Right cardiac atrium (tissue), 5 donors: ENCODE data around the gene DNAH2. TPM values are rescaled to one million over a fixed set of nuclear protein-coding genes. Genes with fewer than 3 reads are reported as not detected.

Experiments used
- ATAC-seq, 2 donors: fragments of 200-7000 bp; cut with Tn5 transposase; one replicate each; pipeline versions ENCODE4 v1.8.0 to v1.9.1; 2020; ENCODE audit warnings: moderate library complexity in 2 of 2, mild to moderate bottlenecking in 1 of 2
- DNase-seq, 3 donors: peaks; one replicate each; pipeline ENCODE4 v3.0.0-alpha.2; 2020
- H3K27ac ChIP-seq: one replicate; pipeline ENCODE4 v1.5.1; 2013; ENCODE audit warnings: mild to moderate bottlenecking, low read length, control low read depth, moderate library complexity
- H3K27me3 ChIP-seq: one replicate; pipeline ENCODE4 v1.6.1; 2013; ENCODE audit not compliant: control insufficient read depth, insufficient read depth
- H3K4me1 ChIP-seq: one replicate; pipeline ENCODE4 v1.6.1; 2013; ENCODE audit warnings: low read length; ENCODE audit not compliant: control insufficient read depth, insufficient read depth
- H3K4me3 ChIP-seq: one replicate; pipeline ENCODE4 v1.5.1; 2013; ENCODE audit warnings: low read length, control low read depth
- H3K9me3 ChIP-seq: one replicate; pipeline ENCODE4 v1.6.1; 2013; ENCODE audit warnings: low read length; ENCODE audit not compliant: control insufficient read depth
- whole genome bisulfite sequencing: extraction: QIAGEN DNeasy Blood & Tissue Kit; methylation state at CpG from one replicate; pipeline ENCODE4 v1.1.7; 2013; 5-methylcytosine and 5-hydroxymethylcytosine counted together
- intact Hi-C, 4 donors: fragments of 100-400 bp; cut with DNase I; formaldehyde crosslinking; loops; one replicate each; pipeline versions ENCODE4 v1.11.0 to v1.14.0; 2022 to 2023
- polyA plus RNA-seq: library from polyadenylated mRNA; stranded (reverse); fragments of 200-250 nt; gene quantifications from one replicate; pipeline ENCODE4 v1.2.3, GENCODE V29; 2013
- total RNA-seq, 4 donors: library from RNA; stranded (reverse); fragmentation: NEBNext Ultra II Directional; extraction: Animal tissue kit (Norgen Biotek cat#: 25700); gene quantifications; one replicate each; pipeline ENCODE4 v1.2.1, GENCODE V29; 2021
- donor health status: healthy with polysubstance abuse.
- donor health status: DM: no; HTN: yes; CAD: no.
- donor health status: DM: no; HTN: no; CAD: no.
- donor health status: DM: no; HTN: yes; CAD: no; lungs with severe emphysema.
- donor health status: DM: yes; HTN: yes; CAD: no.

Gene DNAH2
- total and polyA plus RNA-seq, 5 donors: 0.03 to 0.22 (median 0.09) TPM; not detected in 1

- intact Hi-C loops: no loop called here
- DNase-seq: no peak
- WGBS: 93% methylated on average over 14 of the region's 14 CpGs
- no peaks in the 10 kb centered on the region for H3K4me1 ChIP-seq
- H3K4me3 ChIP-seq: no peak overlapping the region
- no peak for ATAC-seq
- no peaks in the 10 kb centered on the region for H3K9me3 ChIP-seq
- no peaks in the 10 kb centered on the region for H3K27me3 ChIP-seq
- H3K27ac ChIP-seq: no peak overlapping the region
Measured at GRCh38 chr17:7756968-7757367, 39.4 kb downstream of the DNAH2 start.

DNA sequence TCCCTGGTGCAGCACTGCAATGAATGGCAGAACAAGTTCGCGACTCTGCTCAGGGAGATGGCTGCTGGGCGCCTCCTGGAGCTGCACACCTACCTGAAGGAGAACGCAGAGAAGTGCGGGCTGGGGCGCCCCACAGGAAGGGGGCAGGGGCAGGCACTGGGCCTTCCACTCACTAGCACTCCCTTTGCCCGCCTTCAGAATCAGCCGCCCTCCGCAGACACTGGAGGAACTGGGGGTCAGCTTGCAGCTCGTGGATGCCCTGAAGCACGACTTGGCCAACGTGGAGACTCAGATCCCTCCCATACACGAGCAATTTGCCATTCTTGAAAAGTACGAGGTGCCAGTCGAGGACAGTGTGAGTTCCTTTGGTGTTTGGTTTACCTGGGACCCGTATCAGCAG is 46.4 kb downstream of the DNAH2 start:
- Histone ChIP-seq H3K27me3 (no peaks in the 10 kb centered on the region), H3K4me1 (no peaks in the 10 kb centered on the region), H3K9me3 (no peaks in the 10 kb centered on the region), H3K4me3 (no peak overlapping the region), H3K27ac (no peak overlapping the region)
- 85% methylated on average over 16 of the region's 16 CpGs for WGBS
- DNase-seq (no peak), ATAC-seq (no peak)
- intact Hi-C loops: no loop called here

DNA sequence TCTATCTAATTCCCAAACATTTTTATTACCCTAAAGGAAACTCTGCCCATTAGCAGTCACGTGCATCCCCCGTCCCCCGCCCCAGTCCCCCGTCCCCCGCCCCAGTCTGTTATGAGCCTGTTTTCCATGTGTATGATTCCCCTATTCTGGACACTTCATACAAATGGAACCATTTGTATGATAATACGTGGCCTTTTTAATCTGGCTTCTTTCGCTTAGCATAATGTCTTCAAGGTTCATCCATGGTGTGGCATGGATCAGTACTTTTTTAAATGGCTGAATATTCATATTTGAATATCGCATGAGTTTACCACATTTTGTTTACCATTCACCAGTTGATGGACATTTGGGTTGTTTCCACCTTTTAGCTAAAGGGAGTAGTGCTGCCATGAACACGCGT is 49.5 kb downstream of the DNAH2 start:
- Histone ChIP-seq H3K27ac (no peak overlapping the region), H3K4me3 (no peak overlapping the region), H3K27me3 (no peaks in the 10 kb centered on the region), H3K9me3 (no peaks in the 10 kb centered on the region), H3K4me1 (no peaks in the 10 kb centered on the region)
- DNase-seq (no peak), ATAC-seq (no peak)
- intact Hi-C loops: no loop called here
- 85% methylated on average over 10 of the region's 10 CpGs for WGBS

- intact Hi-C loops: no loop called here
- H3K4me1 ChIP-seq: no peaks in the 10 kb centered on the region
- no peak overlapping the region for H3K27ac ChIP-seq
- ATAC-seq: no peak
- no peak for DNase-seq
- no peaks in the 10 kb centered on the region for H3K9me3 ChIP-seq
- H3K27me3 ChIP-seq: no peaks in the 10 kb centered on the region
- H3K4me3 ChIP-seq: no peak overlapping the region
- 51% methylated on average over 17 of the region's 17 CpGs for WGBS
Measured at GRCh38 chr17:7767405-7768021, 50.0 kb downstream of the DNAH2 start.

GRCh38 chr17:7769854-7770253 is 52.3 kb downstream of the DNAH2 start:
- WGBS: 85% methylated on average over 4 of the region's 4 CpGs
- no peaks in the 10 kb centered on the region for H3K9me3 ChIP-seq
- intact Hi-C loops: no loop called here
- no peak for DNase-seq
- ATAC-seq: no peak
- H3K27ac ChIP-seq: no peak overlapping the region
- no peak overlapping the region for H3K4me3 ChIP-seq
- H3K27me3 ChIP-seq: no peaks in the 10 kb centered on the region
- no peaks in the 10 kb centered on the region for H3K4me1 ChIP-seq

DNA sequence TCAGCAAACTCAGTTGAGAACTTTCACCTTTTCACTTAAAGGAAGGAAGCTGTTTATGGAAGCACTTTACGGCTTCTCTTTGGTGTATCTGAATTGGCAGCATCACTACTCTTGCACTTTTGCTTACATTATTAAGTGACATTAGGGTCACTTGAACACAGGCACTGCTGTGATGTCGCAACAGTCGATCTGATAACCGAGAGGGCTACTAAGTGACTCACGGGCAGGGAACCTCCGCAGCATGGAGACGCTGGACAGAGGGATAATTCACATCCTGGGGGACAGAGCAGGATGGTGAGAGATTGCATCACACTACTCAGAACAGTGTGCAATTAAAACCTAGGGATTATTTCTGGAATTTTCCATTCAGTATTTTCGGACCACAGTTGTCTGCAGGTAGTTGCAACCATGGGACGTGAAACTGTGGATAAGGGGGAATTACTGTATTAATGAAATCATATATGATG is 56.5 kb downstream of the DNAH2 start:
- Histone ChIP-seq H3K4me3 (no peak overlapping the region), H3K27me3 (no peaks in the 10 kb centered on the region), H3K4me1 (no peaks in the 10 kb centered on the region), H3K9me3 (no peaks in the 10 kb centered on the region), H3K27ac (no peak overlapping the region)
- intact Hi-C loops: no loop called here
- ATAC-seq (no peak), DNase-seq (no peak)
- WGBS: 59% methylated on average over 9 of the region's 9 CpGs

GRCh38 chr17:7775051-7775450 is 57.5 kb downstream of the DNAH2 start:
- WGBS: 80% methylated on average over 7 of the region's 7 CpGs
- no peaks in the 10 kb centered on the region for H3K27me3 ChIP-seq
- H3K4me3 ChIP-seq: no peak overlapping the region
- ATAC-seq (no peak), DNase-seq (no peak)
- H3K4me1 ChIP-seq: no peaks in the 10 kb centered on the region
- H3K9me3 ChIP-seq: no peaks in the 10 kb centered on the region
- intact Hi-C loops: no loop called here
- H3K27ac ChIP-seq: no peak overlapping the region

- 86% methylated on average over 7 of the region's 7 CpGs for WGBS
- DNase-seq (no peak), ATAC-seq (no peak)
- Histone ChIP-seq H3K27ac (no peak overlapping the region), H3K27me3 (no peaks in the 10 kb centered on the region), H3K4me3 (no peak overlapping the region), H3K9me3 (no peaks in the 10 kb centered on the region), H3K4me1 (no peaks in the 10 kb centered on the region)
- intact Hi-C loops: no loop called here
Measured at GRCh38 chr17:7777017-7777416, 59.5 kb downstream of the DNAH2 start.

DNA sequence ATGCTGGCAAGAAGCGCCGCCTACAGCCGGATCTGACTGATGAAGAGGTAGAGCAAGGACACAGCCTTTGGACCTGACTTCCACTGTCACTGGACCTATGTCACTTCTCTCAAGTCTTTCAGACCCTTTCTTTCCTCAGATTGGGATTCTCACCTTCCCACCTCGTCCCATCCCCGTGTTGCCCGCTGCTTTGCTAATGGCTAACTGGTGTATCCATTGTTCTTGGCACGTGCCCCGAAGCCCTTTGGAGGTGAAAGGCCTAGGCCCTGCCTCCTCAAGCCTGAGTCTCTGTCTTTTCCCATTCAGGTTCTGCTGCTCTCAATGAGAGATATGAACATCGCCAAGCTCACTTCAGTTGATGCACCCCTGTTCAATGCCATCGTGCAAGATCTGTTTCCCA is 63.2 kb downstream of the DNAH2 start:
- no peak overlapping the region for H3K27ac ChIP-seq
- no peak overlapping the region for H3K4me3 ChIP-seq
- 93% methylated on average over 10 of the region's 10 CpGs for WGBS
- no peak for DNase-seq
- ATAC-seq: no peak
- intact Hi-C loops: no loop called here
- H3K27me3 ChIP-seq: no peaks in the 10 kb centered on the region
- no peaks in the 10 kb centered on the region for H3K4me1 ChIP-seq
- no peaks in the 10 kb centered on the region for H3K9me3 ChIP-seq

DNA sequence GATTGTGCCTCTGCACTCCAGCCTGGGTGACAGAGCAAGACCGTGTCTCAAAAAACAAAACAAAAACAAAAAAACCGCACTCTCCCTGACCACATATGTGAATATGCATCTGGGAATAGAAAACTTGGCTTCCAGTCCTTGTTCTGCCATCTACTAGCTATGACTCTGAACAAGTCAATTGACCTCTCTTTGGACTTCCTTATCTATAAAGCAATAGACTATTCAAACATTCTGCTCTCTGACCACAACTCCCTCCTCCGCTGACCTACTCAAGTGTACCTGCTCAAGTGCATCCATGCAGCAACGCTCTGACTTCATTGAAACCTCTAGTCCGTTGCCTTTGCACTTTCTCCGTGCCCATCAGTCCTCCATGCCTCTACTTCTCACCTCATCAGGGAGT is 63.9 kb downstream of the DNAH2 start:
- Histone ChIP-seq H3K27me3 (no peaks in the 10 kb centered on the region), H3K9me3 (no peaks in the 10 kb centered on the region), H3K4me3 (no peak overlapping the region), H3K27ac (no peak overlapping the region), H3K4me1 (no peaks in the 10 kb centered on the region)
- 72% methylated on average over 6 of the region's 6 CpGs for WGBS
- intact Hi-C loops: no loop called here
- DNase-seq: no peak
- ATAC-seq: no peak

GRCh38 chr17:7782240-7782639 is 64.7 kb downstream of the DNAH2 start:
- Histone ChIP-seq H3K4me1 (no peaks in the 10 kb centered on the region), H3K4me3 (no peak overlapping the region), H3K27me3 (no peaks in the 10 kb centered on the region), H3K27ac (no peak overlapping the region), H3K9me3 (no peaks in the 10 kb centered on the region)
- DNase-seq (no peak), ATAC-seq (no peak)
- 63% methylated on average over 2 of the region's 2 CpGs for whole genome bisulfite sequencing
- intact Hi-C loops: no loop called here

GRCh38 chr17:7786866-7787265 is 69.3 kb downstream of the DNAH2 start:
- H3K4me1 ChIP-seq: no peaks in the 10 kb centered on the region
- DNase-seq (no peak), ATAC-seq (no peak)
- H3K27ac ChIP-seq: no peak overlapping the region
- H3K9me3 ChIP-seq: no peaks in the 10 kb centered on the region
- intact Hi-C loops: no loop called here
- H3K27me3 ChIP-seq: no peaks in the 10 kb centered on the region
- no peak overlapping the region for H3K4me3 ChIP-seq
- WGBS: 78% methylated on average over 21 of the region's 21 CpGs
